Breast epithelium (tissue), 3 donors: ENCODE measurements around the gene HOXD12.

Source experiments
- CTCF ChIP-seq, 3 donors: fragments of 450-650 bp; IDR thresholded peaks; one replicate each; pipeline ENCODE4 v1.5.1; 2016 to 2017; ENCODE audit warnings: antibody characterized with exemption in 3 of 3, mild to moderate bottlenecking in 3 of 3, moderate library complexity in 3 of 3
- POLR2AphosphoS5 ChIP-seq, 3 donors: sonication (generic); formaldehyde crosslinking; IDR thresholded peaks; one replicate each; pipeline ENCODE4 v1.6.1; 2017; ENCODE audit warnings: antibody characterized with exemption in 3 of 3

- TF ChIP-seq CTCF (IDR thresholded peaks at IDR 0.05) (no peak), POLR2AphosphoS5 (IDR thresholded peaks at IDR 0.05) (no peak)
Observed at GRCh38 chr2:176120364-176121189, 21.0 kb downstream of the HOXD12 start.
